Measurements from ENCODE around the gene ROMO1.

The ROMO1 gene

DNA sequence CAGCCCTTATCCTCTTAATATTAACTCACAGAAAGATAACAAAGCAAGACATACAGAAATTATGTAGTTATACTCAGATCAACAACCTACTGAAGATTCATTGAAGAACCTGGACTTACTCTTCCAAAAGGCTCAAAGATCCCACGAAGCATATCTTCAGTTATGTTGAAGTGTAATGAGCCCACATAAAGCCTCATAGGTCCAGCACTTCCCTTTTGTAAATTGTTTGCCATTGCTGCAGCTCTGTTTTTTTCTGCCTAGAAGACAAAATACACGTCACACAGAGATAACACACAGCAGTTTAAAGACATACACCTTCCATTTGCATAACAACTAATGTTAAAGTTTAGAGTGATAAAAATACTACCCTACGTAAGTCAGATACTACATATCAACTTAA lies 22.4 kb downstream of the ROMO1 start:
- no peak for TF ChIP-seq ZBTB7A (IDR thresholded peaks at IDR 0.05; ENCODE audit: low read depth)
- no peak for TF ChIP-seq EP300 (IDR thresholded peaks at IDR 0.05; ENCODE audit: borderline replicate concordance)
- TF ChIP-seq CREB1 (IDR thresholded peaks at IDR 0.05; ENCODE audit: low read depth), result no peak
- no peak for TF ChIP-seq NFIC (IDR thresholded peaks at IDR 0.05)
- no peak for TF ChIP-seq CEBPB (IDR thresholded peaks at IDR 0.05)
- TF ChIP-seq, protein P1, sequence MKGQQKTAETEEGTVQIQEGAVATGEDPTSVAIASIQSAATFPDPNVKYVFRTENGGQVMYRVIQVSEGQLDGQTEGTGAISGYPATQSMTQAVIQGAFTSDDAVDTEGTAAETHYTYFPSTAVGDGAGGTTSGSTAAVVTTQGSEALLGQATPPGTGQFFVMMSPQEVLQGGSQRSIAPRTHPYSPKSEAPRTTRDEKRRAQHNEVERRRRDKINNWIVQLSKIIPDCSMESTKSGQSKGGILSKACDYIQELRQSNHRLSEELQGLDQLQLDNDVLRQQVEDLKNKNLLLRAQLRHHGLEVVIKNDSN (IDR thresholded peaks at IDR 0.05), result no peak
- TF ChIP-seq EGR1 (IDR thresholded peaks at IDR 0.05), result no peak
- no peak for TF ChIP-seq RAD21 (IDR thresholded peaks at IDR 0.05; ENCODE audit: low read depth)
- TF ChIP-seq TEAD4 (IDR thresholded peaks at IDR 0.05), result no peak
- TF ChIP-seq, protein P2, sequence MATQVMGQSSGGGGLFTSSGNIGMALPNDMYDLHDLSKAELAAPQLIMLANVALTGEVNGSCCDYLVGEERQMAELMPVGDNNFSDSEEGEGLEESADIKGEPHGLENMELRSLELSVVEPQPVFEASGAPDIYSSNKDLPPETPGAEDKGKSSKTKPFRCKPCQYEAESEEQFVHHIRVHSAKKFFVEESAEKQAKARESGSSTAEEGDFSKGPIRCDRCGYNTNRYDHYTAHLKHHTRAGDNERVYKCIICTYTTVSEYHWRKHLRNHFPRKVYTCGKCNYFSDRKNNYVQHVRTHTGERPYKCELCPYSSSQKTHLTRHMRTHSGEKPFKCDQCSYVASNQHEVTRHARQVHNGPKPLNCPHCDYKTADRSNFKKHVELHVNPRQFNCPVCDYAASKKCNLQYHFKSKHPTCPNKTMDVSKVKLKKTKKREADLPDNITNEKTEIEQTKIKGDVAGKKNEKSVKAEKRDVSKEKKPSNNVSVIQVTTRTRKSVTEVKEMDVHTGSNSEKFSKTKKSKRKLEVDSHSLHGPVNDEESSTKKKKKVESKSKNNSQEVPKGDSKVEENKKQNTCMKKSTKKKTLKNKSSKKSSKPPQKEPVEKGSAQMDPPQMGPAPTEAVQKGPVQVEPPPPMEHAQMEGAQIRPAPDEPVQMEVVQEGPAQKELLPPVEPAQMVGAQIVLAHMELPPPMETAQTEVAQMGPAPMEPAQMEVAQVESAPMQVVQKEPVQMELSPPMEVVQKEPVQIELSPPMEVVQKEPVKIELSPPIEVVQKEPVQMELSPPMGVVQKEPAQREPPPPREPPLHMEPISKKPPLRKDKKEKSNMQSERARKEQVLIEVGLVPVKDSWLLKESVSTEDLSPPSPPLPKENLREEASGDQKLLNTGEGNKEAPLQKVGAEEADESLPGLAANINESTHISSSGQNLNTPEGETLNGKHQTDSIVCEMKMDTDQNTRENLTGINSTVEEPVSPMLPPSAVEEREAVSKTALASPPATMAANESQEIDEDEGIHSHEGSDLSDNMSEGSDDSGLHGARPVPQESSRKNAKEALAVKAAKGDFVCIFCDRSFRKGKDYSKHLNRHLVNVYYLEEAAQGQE (IDR thresholded peaks at IDR 0.05; ENCODE audit: low read depth), result no peak
- TF ChIP-seq YY1 (IDR thresholded peaks at IDR 0.05; ENCODE audit: low read depth), result no peak

DNA sequence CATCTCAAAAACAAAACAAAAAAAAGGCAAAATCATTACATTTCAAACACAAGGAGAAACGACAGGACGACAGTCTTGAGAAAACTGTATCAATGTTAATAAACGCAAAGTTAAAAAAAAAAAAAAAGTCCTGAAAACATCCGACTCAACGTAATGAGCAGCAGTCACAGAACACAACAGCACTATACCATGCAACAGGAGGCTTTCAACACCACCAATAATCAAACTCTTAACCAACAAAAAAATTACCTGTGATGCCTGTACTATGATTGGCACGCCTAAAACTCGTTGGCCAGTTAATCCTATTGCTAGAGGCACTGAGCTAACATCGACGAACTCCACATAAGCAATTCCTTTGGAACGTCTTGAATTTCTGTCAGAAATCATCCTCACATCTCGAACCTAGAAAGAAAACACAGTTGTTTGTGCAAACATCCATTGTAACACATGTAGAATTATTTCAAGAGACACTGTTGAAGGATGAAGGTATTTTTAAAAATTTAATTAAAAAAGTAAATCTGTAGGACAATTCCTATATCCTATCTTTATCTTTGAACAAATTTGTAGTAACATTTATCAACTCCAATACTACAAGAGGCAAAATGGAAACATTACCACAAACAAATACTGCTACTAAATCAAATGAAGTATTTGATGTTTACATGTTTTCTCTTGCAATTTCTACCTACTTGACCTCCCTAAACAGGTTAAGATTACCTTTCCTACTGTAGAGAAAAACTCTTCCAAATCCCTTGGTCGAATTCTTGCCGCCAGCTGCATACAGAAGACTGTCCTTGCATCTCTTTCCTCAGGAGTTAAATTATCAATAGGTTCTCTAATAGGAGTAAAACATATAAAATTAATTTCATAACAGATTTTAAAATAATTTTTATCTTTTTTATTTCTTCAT lies 25.4 kb downstream of the ROMO1 start:
- TF ChIP-seq TAF1 (IDR thresholded peaks at IDR 0.05; ENCODE audit: low read depth), result no peak
- no peak for TF ChIP-seq TEAD4 (IDR thresholded peaks at IDR 0.05)
- TF ChIP-seq NFIC (IDR thresholded peaks at IDR 0.05), result no peak

DNA sequence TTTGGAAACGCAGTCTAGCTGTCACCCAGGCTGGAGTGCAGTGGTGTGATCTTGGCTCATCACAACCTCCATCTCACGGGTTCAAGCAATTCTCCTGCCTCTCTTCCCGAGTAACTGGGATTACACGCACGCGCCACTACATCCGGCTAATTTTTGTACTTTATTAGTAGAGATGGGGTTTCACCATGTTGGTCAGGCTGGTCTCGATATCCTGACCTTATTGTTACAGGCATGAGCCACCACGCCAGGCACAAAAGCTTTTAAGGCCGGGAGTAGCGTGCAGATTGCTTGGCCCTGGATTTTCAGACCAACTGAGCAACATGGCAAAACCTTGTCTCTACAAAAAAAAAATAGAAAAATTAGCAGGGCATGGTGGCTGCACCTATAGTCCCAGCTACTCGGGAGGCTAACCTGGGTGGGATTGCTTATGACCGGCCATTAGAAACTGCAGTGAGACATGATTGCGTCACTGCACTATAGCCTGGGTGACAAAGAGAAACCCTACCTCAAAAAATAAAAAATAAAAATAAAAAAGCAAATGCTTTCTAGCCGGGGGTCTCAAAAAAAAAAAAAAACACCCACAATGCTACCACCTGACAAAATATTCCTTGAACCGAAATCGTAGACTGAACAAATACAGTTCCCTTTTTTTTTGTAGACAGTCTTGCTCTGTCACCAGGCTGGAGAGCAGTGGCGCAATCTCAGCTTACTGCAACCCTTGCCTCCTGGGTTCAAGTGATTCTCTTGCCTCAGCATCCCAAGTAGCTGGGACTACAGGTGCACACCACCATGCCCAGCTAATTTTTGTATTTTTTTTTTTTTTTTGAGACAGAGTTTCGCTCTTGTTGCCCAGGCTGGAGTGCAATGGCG lies 27.9 kb downstream of the ROMO1 start:
- TF ChIP-seq, protein P2 (IDR thresholded peaks at IDR 0.05; ENCODE audit: low read depth), result no peak
- TF ChIP-seq YY1 (IDR thresholded peaks at IDR 0.05; ENCODE audit: low read depth) (no peak), EP300 (IDR thresholded peaks at IDR 0.05; ENCODE audit: borderline replicate concordance) (no peak), CEBPB (IDR thresholded peaks at IDR 0.05) (0 out of 2 replicates have a peak, but pooled peaks have one; percentile 11)

DNA sequence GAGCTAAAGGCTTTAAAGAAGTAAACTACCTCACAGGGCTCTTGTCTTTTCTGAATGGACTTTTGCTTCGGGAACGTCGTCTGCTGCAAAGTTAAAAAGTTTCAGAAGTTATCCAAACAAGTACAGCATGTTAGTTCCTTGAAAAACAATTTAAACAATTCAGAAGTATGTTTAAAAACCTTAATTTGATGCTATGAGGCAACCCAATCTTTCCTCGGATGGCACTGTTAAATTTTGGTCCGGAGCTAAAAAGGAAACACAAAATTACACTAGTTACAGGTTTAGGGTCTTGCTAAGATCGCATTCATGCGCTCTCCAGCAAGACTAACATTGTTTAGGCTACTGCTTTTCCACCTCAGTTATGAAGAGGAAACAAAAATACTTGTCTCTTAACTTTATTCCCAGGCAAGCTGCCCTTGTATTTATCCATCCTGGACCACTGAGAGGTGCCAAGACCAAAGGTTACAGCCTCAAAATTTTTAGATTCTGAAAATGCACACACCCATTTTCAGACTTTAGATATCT lies 30.1 kb downstream of the ROMO1 start:
- TF ChIP-seq EP300 (IDR thresholded peaks at IDR 0.05; ENCODE audit: borderline replicate concordance), result no peak

DNA sequence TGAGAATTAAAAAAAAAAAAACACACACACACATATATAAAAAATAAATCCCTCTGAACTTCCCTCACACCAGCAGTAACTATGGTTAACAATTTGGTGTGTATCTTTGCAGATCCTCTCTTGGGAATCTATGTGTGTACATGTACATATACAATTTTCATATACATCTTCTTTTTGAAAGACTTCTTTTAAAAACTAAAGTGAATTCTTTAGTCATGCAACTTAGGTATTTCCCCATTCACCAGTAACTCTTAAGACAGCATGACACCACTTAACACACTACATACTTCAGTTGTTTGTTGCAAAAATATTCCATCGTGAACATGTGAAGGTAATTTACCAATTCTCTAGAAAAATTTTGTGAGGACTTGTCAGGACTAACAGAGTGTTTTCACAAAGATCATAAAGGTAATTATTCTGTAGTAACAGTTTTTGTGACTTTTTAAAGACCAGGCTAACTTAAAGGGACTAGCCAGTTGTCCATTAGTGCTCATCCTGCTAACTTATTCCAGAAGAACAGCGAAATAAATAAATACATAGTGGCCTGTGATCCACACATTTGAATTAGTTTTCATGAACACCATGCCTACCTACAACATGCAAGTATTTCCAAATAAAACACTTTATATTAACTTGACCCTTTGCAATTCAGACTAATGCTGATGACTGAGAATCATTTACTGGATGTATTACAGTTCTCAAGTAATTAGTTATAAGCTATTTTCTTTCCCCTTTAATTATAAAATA lies 30.8 kb downstream of the ROMO1 start:
- TF ChIP-seq YY1 (IDR thresholded peaks at IDR 0.05; ENCODE audit: low read depth), result no peak
- no peak for TF ChIP-seq FOXM1 (IDR thresholded peaks at IDR 0.05; ENCODE audit: borderline replicate concordance, low read depth)
- TF ChIP-seq, protein P2 (IDR thresholded peaks at IDR 0.05; ENCODE audit: low read depth), result no peak
- TF ChIP-seq CREB1 (IDR thresholded peaks at IDR 0.05; ENCODE audit: low read depth), result no peak
